Duodenal mucosa (tissue), 2 donors: Measurements from ENCODE around the gene TMPRSS12.
"Not testable (repeated sequence)": the region's sequence is repeated elsewhere in the genome, so short reads cannot be mapped to it uniquely, and the experiment has no call there.

ENCODE experiments used
- H3K27ac ChIP-seq: one replicate; pipeline ENCODE4 v1.7.0; 2013; ENCODE audit warnings: low read depth, low read length
- H3K27me3 ChIP-seq, 2 donors: one replicate each; pipeline ENCODE4 v1.7.0; 2013; ENCODE audit warnings: low read length in 2 of 2, control low read depth in 1 of 2; ENCODE audit not compliant: insufficient read depth in 2 of 2, control insufficient read depth in 1 of 2
- H3K36me3 ChIP-seq, 2 donors: one replicate each; pipeline ENCODE4 v1.7.0; 2013; ENCODE audit warnings: low read length in 2 of 2, control low read depth in 1 of 2; ENCODE audit not compliant: insufficient read depth in 2 of 2, control insufficient read depth in 1 of 2
- H3K4me1 ChIP-seq, 2 donors: one replicate each; pipeline ENCODE4 v1.7.0; 2013; ENCODE audit warnings: low read length in 2 of 2, control low read depth in 1 of 2; ENCODE audit not compliant: insufficient read depth in 2 of 2, control insufficient read depth in 1 of 2
- H3K4me3 ChIP-seq, 2 donors: one replicate each; pipeline ENCODE4 v1.7.0; 2013; ENCODE audit warnings: low read length in 2 of 2, low read depth in 1 of 2
- H3K9ac ChIP-seq, 2 donors: one replicate each; pipeline ENCODE4 v1.7.0; 2013; ENCODE audit warnings: low read length in 2 of 2, low read depth in 1 of 2
- H3K9me3 ChIP-seq, 2 donors: one replicate each; pipeline ENCODE4 v1.7.0; 2013; ENCODE audit warnings: low read length in 2 of 2, control low read depth in 1 of 2; ENCODE audit not compliant: control insufficient read depth in 1 of 2

Gene TMPRSS12

GRCh38 chr12:50925342-50925651, 82.6 kb downstream of the TMPRSS12 start:
- H3K9me3 ChIP-seq, result no peaks in the 10 kb centered on the region
- H3K4me3 ChIP-seq, result peak overlapping the region; percentile 91 to 99
- peaks cover 0 to 7% of the 10 kb centered on the region in 2 donors for H3K36me3 ChIP-seq
- H3K9ac ChIP-seq, result peak overlapping the region; percentile 72 to 90
- H3K4me1 ChIP-seq, result peaks cover 12 to 38% of the 10 kb centered on the region in 2 donors
- H3K27me3 ChIP-seq, result no peaks in the 10 kb centered on the region
- H3K27ac ChIP-seq, result peak overlapping the region; percentile 48

GRCh38 chr12:50925920-50926319, 83.2 kb downstream of the TMPRSS12 start:
- Histone ChIP-seq H3K27me3 (no peaks in the 10 kb centered on the region), H3K9me3 (no peaks in the 10 kb centered on the region), H3K9ac (peak overlapping the region; percentile 72 to 90), H3K4me3 (peak overlapping the region; percentile 91 to 99), H3K4me1 (peaks cover 12 to 41% of the 10 kb centered on the region in 2 donors), H3K27ac (no peak overlapping the region), H3K36me3 (peaks cover 3 to 13% of the 10 kb centered on the region in 2 donors)

DNA sequence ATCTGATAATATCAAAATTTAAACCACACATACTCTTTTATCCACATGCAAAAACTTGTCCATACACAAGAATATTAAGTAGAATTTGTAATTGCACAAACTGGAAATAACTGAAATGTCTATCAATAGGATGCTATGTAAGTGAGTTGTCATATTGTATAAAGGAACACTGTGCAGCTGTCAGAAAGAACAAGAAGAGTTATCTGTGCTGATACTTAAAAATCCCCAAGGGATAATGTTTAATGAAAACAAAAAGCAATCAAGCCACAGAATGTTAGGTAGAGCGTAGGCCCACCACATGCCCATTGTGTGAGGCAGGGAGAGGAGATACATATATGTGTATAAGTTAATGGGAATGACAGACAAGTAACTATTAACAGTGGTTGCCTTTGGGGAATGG, 83.7 kb downstream of the TMPRSS12 start:
- Histone ChIP-seq H3K36me3 (peaks cover 3 to 16% of the 10 kb centered on the region in 2 donors), H3K27ac (no peak overlapping the region), H3K4me3 (peak overlapping the region; percentile 91 to 99), H3K27me3 (no peaks in the 10 kb centered on the region), H3K4me1 (peaks cover 12 to 41% of the 10 kb centered on the region in 2 donors), H3K9me3 (no peaks in the 10 kb centered on the region), H3K9ac (peak overlapping the region; percentile 72)

GRCh38 chr12:50926932-50927331, 84.2 kb downstream of the TMPRSS12 start:
- not testable (repeated sequence) for H3K9me3 ChIP-seq, H3K27me3 ChIP-seq, H3K27ac ChIP-seq
- Histone ChIP-seq H3K4me3 (peak overlapping the region; percentile 91 to 99), H3K4me1 (peaks cover 16 to 45% of the 10 kb centered on the region in 2 donors), H3K9ac (peak overlapping the region; percentile 72), H3K36me3 (peaks cover 3 to 20% of the 10 kb centered on the region in 2 donors)

DNA sequence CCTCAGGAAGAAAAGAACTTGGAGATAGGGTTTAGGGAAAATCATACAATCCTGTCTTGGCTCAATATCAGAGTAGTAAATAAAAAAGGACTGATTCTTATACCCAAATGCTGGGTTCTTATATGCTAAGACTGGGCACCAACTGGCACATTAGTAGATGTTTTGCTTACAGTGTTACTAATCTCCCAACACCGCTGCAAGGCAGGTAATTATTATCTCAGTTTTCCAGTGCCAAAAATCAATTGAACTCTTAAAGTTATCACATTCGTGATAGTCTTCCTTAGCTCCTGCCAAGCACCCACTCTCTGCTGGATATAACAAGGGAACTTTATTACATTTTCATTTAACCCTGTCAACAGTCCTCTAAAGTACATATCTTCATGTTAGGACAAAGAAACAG, 84.6 kb downstream of the TMPRSS12 start:
- H3K4me3 ChIP-seq, result peak overlapping the region; percentile 91 to 99

GRCh38 chr12:50927766-50928224, 85.1 kb downstream of the TMPRSS12 start:
- H3K4me1 ChIP-seq, result peaks cover 20 to 44% of the 10 kb centered on the region in 2 donors
- H3K9ac ChIP-seq, result no peak overlapping the region
- no peak overlapping the region for H3K27ac ChIP-seq
- no peaks in the 10 kb centered on the region for H3K9me3 ChIP-seq
- no peaks in the 10 kb centered on the region for H3K27me3 ChIP-seq
- peak overlapping the region; percentile 91 to 99 for H3K4me3 ChIP-seq
- H3K36me3 ChIP-seq, result peaks cover 3 to 22% of the 10 kb centered on the region in 2 donors

More for the DNA sequence above, 84.6 kb downstream of the TMPRSS12 start:
- H3K36me3 ChIP-seq, result peaks cover 3 to 20% of the 10 kb centered on the region in 2 donors
- peaks cover 18 to 43% of the 10 kb centered on the region in 2 donors for H3K4me1 ChIP-seq
- H3K9me3 ChIP-seq, result no peaks in the 10 kb centered on the region
- no peak overlapping the region for H3K27ac ChIP-seq
- no peaks in the 10 kb centered on the region for H3K27me3 ChIP-seq
- H3K9ac ChIP-seq, result peak overlapping the region; percentile 72

DNA sequence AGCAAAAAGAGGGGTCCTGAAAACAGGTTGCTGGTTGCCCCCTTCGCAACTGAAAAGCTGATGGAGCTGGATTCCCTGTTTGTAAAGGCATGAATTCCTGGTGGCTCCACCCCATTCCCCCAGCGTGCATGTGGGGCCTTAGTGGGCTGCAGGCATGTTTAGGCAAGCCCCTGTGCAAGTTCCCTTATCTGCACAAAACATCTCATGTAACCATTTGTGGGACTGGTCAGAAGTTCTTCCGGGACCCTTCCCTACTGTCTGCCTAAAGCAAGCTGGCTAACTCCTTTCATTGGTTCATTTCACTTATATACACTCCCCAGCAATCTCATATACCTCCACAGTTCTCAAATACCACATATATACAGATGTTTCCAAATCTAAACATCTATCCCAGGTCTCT, 85.7 kb downstream of the TMPRSS12 start:
- Histone ChIP-seq H3K9me3 (no peaks in the 10 kb centered on the region), H3K4me3 (peak overlapping the region; percentile 91 to 99), H3K9ac (peak overlapping the region in 1 of 2 donors; percentile 9), H3K4me1 (peaks cover 26 to 44% of the 10 kb centered on the region in 2 donors), H3K27me3 (no peaks in the 10 kb centered on the region), H3K27ac (no peak overlapping the region), H3K36me3 (peaks cover 3 to 23% of the 10 kb centered on the region in 2 donors)

DNA sequence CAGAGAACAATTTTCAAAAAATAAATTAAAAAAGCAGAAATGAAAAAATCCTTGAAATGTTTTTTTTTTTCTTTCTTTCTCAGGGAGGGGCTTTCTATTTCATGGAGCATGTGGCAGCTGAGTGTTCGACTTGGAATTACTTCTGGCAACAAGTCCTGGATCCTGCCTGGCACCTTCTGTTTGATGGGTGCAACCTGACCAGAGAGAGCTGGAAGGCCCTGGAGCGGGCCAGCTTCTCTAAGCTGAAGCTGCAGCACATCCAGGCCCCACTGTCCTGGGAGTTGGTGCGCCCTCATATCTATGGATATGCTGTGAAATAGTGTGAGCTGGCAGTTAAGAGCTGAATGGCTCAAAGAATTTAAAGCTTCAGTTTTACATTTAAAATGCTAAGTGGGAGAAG, 87.1 kb downstream of the TMPRSS12 start:
- H3K36me3 ChIP-seq, result peaks cover 3 to 27% of the 10 kb centered on the region in 2 donors
- H3K27ac ChIP-seq, result no peak overlapping the region
- H3K4me3 ChIP-seq, result no peak overlapping the region
- H3K4me1 ChIP-seq, result peaks cover 40 to 53% of the 10 kb centered on the region in 2 donors
- no peaks in the 10 kb centered on the region for H3K27me3 ChIP-seq
- no peak overlapping the region for H3K9ac ChIP-seq
- no peaks in the 10 kb centered on the region for H3K9me3 ChIP-seq

DNA sequence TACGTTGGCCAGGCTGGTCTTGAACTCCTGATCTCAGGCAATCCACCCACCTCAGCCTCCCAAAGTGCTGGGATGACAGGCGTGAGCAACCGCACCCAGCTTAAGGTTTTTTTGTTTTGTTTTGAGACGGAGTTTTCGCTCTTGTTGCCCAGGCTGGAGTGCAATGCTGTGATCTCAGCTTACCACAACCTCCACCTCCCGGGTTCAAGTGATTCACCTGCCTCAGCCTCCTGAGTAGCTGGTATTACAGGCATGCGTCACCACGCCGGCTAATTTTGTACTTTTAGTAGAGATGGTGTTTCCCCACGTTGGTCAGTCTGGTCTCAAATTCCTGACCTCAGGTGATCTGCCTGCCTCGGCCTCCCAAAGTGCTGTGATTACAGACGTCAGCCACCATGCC, 87.8 kb downstream of the TMPRSS12 start:
- not testable (repeated sequence) for H3K27me3 ChIP-seq, H3K9me3 ChIP-seq, H3K4me3 ChIP-seq, H3K9ac ChIP-seq, H3K27ac ChIP-seq
- peaks cover 3 to 27% of the 10 kb centered on the region in 2 donors for H3K36me3 ChIP-seq
- H3K4me1 ChIP-seq, result peaks cover 47 to 57% of the 10 kb centered on the region in 2 donors

- Histone ChIP-seq H3K4me3 (no peak overlapping the region), H3K4me1 (peaks cover 48 to 52% of the 10 kb centered on the region in 2 donors), H3K36me3 (peaks cover 13 to 30% of the 10 kb centered on the region in 2 donors), H3K9me3 (peaks cover 5 to 12% of the 10 kb centered on the region in 2 donors), H3K27ac (no peak overlapping the region), H3K27me3 (no peaks in the 10 kb centered on the region), H3K9ac (no peak overlapping the region)
Measured at GRCh38 chr12:50932787-50933280, 90.1 kb downstream of the TMPRSS12 start.
